Tibial artery (tissue), 4 donors: ENCODE results near the gene STARD3.
A peak's percentile ranks its signal among the peaks of the same experiment; 100 is the strongest.

ENCODE experiments used
- DNase-seq, 2 donors: peaks; one replicate each; pipeline ENCODE4 v3.0.0-alpha.2; 2019
- H3K27ac ChIP-seq, 2 donors: fragments of 200-600 bp; sonication (generic) in 1 of 2; 1 replicate in 1 of 2; 2 replicates in 1 of 2; pipeline ENCODE4 v1.5.1; 2018 to 2019; ENCODE audit warnings: mild to moderate bottlenecking in 1 of 2
- H3K27me3 ChIP-seq, 2 donors: fragments of 200-600 bp; sonication (generic) in 1 of 2; one replicate each; pipeline versions ENCODE4 v1.5.1 to v1.6.0; 2016 to 2019
- H3K36me3 ChIP-seq, 3 donors: fragments of 200-600 bp; sonication (generic) in 2 of 3; one replicate each; pipeline ENCODE4 v1.5.1; 2016 to 2019; ENCODE audit warnings: mild to moderate bottlenecking in 2 of 3
- H3K4me1 ChIP-seq, 4 donors: fragments of 200-600 bp; sonication (generic) in 2 of 4; 1 replicate in 3 of 4; 2 replicates in 1 of 4; pipeline ENCODE4 v1.5.1; 2016 to 2019
- H3K4me3 ChIP-seq, 2 donors: fragments of 200-600 bp; sonication (generic) in 1 of 2; 1 replicate in 1 of 2; 2 replicates in 1 of 2; pipeline ENCODE4 v1.5.1; 2018 to 2019; ENCODE audit warnings: mild to moderate bottlenecking in 2 of 2
- H3K9me3 ChIP-seq, 3 donors: fragments of 200-600 bp; sonication (generic) in 1 of 3; one replicate each; pipeline ENCODE4 v1.5.1; 2016 to 2019
- intact Hi-C: fragments of 100-400 bp; cut with DNase I; formaldehyde crosslinking; loops from one replicate; pipeline ENCODE4 v1.15.0; 2023; ENCODE audit warnings: low total_unique reads
- TF ChIP-seq, protein P1 (sequence below), 2 experiments: fragments of 200-600 bp in 1 of 2; fragments of 450-650 bp in 1 of 2; IDR thresholded peaks; one replicate each; pipeline ENCODE4 v1.5.1; 2017 to 2019; ENCODE audit warnings: antibody characterized with exemption in 2 of 2, mild to moderate bottlenecking in 1 of 2, moderate library complexity in 1 of 2

The STARD3 gene

DNA sequence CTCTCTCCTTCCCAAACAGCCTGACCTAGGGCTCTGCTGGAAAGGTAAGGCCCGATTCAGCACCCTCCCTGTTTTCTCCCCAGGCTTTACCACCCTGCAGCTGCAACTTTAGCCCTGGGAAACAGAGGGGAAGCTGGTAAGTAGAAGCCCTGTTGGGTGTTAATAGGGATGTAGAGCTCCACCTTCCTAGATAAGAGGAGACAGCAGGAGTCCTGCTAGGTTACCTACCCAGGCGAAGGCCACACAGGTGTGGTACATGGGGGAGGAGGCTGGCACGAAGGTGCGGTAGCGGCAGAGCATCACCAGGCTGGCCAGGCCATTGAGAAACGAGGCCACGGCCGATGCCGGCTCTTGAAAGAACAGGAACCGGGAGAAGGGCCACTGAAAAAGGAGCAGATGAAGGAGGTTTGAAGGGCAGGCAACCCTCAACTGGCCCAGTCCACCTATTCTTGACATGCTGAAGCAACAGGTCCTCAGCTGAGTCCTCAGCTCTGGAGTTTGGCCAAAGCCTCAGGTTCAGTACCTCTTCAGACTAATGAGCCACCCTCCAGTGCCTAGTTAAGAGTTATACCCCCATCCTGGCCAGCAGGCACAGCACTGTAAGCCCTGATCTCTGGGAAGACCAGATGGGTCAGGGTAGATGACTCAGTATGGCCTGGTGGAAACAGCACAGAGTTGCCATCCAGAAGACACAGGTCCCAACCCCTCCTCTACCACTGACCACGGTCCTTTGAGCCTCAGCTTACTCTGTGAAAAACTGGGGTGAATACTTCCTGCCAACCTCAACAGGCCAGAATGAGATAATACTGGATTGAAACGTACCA, 47.6 kb downstream of the STARD3 start:
- H3K27ac ChIP-seq: no peak overlapping the region
- H3K36me3 ChIP-seq: peaks cover 0 to 53% (median 0%) of the 10 kb centered on the region in 3 donors
- H3K9me3 ChIP-seq: no peaks in the 10 kb centered on the region
- no peak overlapping the region for H3K4me3 ChIP-seq
- no peak for DNase-seq
- TF ChIP-seq, protein P1, sequence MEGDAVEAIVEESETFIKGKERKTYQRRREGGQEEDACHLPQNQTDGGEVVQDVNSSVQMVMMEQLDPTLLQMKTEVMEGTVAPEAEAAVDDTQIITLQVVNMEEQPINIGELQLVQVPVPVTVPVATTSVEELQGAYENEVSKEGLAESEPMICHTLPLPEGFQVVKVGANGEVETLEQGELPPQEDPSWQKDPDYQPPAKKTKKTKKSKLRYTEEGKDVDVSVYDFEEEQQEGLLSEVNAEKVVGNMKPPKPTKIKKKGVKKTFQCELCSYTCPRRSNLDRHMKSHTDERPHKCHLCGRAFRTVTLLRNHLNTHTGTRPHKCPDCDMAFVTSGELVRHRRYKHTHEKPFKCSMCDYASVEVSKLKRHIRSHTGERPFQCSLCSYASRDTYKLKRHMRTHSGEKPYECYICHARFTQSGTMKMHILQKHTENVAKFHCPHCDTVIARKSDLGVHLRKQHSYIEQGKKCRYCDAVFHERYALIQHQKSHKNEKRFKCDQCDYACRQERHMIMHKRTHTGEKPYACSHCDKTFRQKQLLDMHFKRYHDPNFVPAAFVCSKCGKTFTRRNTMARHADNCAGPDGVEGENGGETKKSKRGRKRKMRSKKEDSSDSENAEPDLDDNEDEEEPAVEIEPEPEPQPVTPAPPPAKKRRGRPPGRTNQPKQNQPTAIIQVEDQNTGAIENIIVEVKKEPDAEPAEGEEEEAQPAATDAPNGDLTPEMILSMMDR (IDR thresholded peaks at IDR 0.05): no peak
- H3K4me1 ChIP-seq: peaks cover 0 to 27% (median 8%) of the 10 kb centered on the region in 4 donors
- intact Hi-C loops: no loop called here
- H3K27me3 ChIP-seq: no peaks in the 10 kb centered on the region

DNA sequence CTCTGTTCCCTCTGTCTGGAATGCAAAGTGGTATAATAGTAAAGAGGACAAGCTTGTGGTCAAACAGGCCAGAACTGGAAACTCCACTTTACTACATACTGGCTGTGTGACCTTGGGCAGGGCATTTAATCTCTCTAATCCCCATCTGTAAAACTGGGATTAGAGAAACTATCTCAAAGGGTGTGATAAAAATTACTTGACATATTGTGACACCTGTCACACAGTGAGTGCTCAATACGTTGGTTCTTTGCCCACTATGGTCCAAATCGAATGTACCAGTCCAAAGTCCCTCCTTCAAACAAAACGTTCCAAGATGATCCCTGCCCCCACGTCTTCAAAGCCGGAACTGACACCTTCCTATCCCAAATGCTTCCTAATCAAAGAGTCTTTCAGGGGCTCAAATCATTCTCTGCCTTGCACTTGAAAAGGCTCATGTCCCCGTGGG, 50.2 kb downstream of the STARD3 start:
- Histone ChIP-seq H3K4me3 (peak overlapping the region; percentile 60 to 68), H3K9me3 (no peaks in the 10 kb centered on the region), H3K36me3 (peaks cover 0 to 37% (median 0%) of the 10 kb centered on the region in 3 donors), H3K27ac (peak overlapping the region; percentile 81 to 85), H3K27me3 (no peaks in the 10 kb centered on the region), H3K4me1 (peaks cover 0 to 17% (median 8%) of the 10 kb centered on the region in 4 donors)
- intact Hi-C loops: no loop called here
- TF ChIP-seq, protein P1 (IDR thresholded peaks at IDR 0.05): no peak
- DNase-seq: no peak

DNA sequence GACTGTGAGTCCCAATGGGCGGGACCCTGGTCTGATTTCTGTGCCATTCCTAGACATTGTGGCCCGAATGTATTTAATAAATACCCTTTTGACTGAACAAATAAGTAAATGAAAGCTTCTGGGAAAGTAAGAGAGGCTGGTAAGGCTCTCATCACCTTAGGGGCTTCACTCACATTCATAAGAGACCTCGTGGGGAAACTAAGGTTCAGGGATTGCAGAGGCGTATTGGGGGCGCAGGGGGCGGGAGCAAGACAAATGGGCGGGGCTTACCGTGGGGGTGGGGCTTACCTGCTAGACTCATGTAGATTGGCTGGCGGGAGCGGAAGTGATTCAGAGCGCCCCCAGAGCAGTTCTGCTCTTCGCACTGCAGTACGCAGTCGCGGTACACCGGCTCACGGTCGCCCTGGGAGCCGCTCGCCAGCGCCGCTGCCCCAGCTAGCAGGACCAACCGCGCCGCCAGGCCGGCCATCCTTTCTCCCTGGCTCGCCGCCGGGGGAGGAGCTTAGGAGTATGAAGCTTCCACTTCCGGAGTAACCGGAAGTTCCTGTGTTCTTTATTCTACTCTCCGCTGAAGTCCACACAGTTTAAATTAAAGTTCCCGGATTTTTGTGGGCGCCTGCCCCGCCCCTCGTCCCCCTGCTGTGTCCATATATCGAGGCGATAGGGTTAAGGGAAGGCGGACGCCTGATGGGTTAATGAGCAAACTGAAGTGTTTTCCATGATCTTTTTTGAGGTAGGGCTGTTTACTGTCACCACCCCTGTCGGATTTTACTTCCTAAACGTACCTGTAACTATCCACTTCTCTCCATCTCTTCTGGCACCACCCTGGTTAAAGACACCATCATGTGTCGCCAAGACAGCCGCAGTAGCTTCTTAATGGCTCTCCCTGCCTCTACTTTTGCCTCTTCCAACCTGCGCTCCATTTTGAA, 50.9 kb downstream of the STARD3 start, which contains the start of gene PGAP3:
TSS of gene PGAP3 (minus strand) at position 512 of the 929 bp plus-strand sequence. CDS start at position 469, 43 bp downstream.
- H3K4me3 ChIP-seq: peak within 1 kb of the TSS; percentile 60 to 68
- no peaks in the 10 kb centered on the region for H3K27me3 ChIP-seq
- H3K9me3 ChIP-seq: no peaks in the 10 kb centered on the region
- H3K27ac ChIP-seq: peak within 1 kb of the TSS; percentile 81 to 85
- TF ChIP-seq, protein P1 (IDR thresholded peaks at IDR 0.05): no peak
- intact Hi-C loops: no loop called here
- peaks cover 0 to 30% (median 0%) of the 10 kb centered on the region in 3 donors for H3K36me3 ChIP-seq
- H3K4me1 ChIP-seq: peaks cover 0 to 17% (median 8%) of the 10 kb centered on the region in 4 donors
- DNase-seq: peak; percentile 81 to 90

DNA sequence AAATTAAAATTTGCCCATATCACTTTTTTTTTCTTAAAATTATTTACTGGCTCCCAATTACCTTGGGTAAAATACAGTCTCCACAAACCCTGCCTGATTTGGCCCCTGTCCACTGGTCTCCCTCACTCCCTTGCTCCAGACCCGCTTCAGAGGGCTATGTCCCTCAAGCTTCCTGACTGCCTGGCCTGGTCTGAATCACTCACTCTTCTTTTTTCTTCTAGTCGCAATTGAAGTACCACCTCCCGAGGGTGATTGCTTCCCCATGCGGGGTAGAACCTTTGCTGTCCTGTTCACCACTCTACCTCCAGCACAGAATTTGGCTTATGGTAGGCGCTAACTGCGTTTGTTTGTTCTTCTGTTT, 51.5 kb downstream of the STARD3 start:
- Histone ChIP-seq H3K27me3 (no peaks in the 10 kb centered on the region), H3K4me1 (peaks cover 0 to 17% (median 8%) of the 10 kb centered on the region in 4 donors), H3K4me3 (peak overlapping the region; percentile 60 to 68), H3K27ac (peak overlapping the region; percentile 81 to 85), H3K36me3 (peaks cover 0 to 24% (median 0%) of the 10 kb centered on the region in 3 donors), H3K9me3 (no peaks in the 10 kb centered on the region)
- no peak for DNase-seq
- intact Hi-C loops: no loop called here
- TF ChIP-seq, protein P1 (IDR thresholded peaks at IDR 0.05): no peak

DNA sequence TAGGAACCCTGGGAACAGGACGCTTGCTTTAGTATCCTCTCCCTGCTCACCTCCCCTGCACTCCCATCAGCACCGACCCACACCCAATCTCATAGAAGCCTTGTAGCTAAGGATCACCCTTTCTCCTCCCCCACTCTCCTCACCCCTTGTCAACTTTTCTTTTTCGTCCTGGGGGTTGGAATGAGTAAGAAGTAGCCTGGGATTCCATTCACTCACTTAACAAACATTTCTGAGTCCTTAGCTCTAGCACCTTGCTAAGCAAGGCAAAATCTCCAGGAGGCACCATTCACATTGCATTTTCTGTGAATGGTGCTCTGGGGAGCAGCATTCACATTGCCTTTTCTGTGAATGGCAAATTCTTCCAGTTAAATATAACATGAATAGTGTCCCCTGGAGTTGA, 52.0 kb downstream of the STARD3 start:
- Histone ChIP-seq H3K4me3 (peak overlapping the region in 1 of 2 donors; percentile 60), H3K36me3 (peaks cover 0 to 19% (median 0%) of the 10 kb centered on the region in 3 donors), H3K27me3 (no peaks in the 10 kb centered on the region), H3K27ac (no peak overlapping the region), H3K4me1 (peaks cover 0 to 17% (median 8%) of the 10 kb centered on the region in 4 donors), H3K9me3 (no peaks in the 10 kb centered on the region)
- intact Hi-C loops: no loop called here
- no peak for DNase-seq
- TF ChIP-seq, protein P1 (IDR thresholded peaks at IDR 0.05): no peak
